ENCODE measurements around the gene ABCA2.

DNA sequence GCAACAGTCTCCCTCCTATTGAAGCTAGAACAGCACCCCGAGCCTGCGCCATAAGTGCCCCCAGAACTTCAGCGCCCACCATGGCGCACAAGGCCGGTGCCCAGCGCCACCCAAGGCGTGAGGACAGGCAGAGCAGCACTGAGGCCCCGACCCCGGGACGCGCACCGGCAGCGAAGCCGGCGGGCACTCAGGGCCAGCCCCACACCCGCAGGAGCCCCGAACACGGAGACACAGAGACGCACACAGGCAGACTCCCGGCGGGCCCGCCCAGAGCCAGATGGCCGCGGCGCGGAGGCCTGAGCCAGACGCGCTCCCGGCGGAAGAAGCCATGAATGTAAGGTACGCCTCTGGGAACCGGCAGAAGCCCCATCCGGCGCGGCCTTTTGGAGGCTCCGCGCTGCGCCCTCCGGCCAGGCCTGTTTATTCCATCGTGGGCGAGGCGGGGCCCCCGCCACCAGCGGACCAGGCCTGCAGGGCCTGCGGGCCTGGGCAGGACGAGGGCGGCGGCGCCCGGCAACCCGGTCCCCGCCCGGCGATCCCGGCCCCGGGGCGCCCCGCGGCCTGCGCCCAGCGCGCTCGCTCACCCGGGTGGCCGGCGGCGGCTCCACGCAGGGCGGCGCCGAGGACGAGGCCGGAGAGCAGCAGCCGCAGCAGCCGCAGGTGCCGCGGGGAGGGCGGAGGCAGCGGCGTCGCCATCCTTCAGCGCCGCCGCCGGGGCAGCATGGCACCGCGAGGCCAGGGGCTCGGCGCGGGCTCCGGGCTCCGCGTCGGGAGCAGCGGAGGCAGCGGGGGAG lies 17.5 kb upstream of the ABCA2 start:
- TF ChIP-seq, protein P1, sequence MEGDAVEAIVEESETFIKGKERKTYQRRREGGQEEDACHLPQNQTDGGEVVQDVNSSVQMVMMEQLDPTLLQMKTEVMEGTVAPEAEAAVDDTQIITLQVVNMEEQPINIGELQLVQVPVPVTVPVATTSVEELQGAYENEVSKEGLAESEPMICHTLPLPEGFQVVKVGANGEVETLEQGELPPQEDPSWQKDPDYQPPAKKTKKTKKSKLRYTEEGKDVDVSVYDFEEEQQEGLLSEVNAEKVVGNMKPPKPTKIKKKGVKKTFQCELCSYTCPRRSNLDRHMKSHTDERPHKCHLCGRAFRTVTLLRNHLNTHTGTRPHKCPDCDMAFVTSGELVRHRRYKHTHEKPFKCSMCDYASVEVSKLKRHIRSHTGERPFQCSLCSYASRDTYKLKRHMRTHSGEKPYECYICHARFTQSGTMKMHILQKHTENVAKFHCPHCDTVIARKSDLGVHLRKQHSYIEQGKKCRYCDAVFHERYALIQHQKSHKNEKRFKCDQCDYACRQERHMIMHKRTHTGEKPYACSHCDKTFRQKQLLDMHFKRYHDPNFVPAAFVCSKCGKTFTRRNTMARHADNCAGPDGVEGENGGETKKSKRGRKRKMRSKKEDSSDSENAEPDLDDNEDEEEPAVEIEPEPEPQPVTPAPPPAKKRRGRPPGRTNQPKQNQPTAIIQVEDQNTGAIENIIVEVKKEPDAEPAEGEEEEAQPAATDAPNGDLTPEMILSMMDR (conservative IDR thresholded peaks at IDR 0.05) = no peak
- peak; percentile 98 for TF ChIP-seq ZFX (IDR thresholded peaks at IDR 0.05)

All from C4-2B (cell line).